Activated CD8-positive, alpha-beta memory T cell treated with anti-CD3 and anti-CD28 coated beads for 24 hours (primary cell): ENCODE data around the gene BRD9.
A peak's percentile ranks its signal among the peaks of the same experiment; 100 is the strongest.
"Not testable (repeated sequence)": the region's sequence is repeated elsewhere in the genome, so short reads cannot be mapped to it uniquely, and the experiment has no call there.

ENCODE experiments used
- DNase-seq: peaks from one replicate; pipeline ENCODE4 v3.0.0-alpha.2; 2020

The BRD9 gene

GRCh38 chr5:856531-857425 lies 35.8 kb downstream of the BRD9 start:
- DNase-seq, result no peak

DNA sequence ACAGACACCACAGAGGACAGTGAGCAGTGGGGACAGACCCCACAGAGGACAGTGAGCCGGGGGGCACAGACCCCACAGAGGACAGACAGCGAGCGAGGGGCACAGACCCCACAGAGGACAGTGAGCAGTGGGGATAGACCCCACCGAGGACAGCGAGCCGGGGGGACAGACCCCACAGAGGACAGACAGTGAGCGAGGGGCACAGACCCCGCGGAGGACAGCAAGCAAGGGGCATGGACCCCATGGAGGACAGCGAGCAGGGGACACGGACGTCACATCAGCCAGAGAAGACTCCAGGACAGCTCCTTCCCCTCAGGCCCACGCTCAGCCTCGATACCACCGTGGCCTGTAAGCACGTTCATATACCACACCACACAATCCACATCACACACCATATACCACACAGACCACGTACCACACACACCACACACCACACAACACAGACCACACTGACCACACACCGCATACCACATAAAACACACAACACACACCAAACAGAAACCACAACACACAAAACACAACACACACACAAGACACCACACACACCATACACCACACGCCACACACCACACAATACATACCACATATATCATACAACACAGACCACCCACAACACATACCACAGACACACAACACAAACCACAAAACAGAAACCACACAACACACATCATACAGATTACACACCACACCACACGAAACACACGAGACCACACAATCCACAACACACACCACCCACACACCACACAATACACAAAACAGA lies 36.6 kb downstream of the BRD9 start:
- no peak for DNase-seq

GRCh38 chr5:854966-855743 lies 37.4 kb downstream of the BRD9 start:
- no peak for DNase-seq

GRCh38 chr5:854217-854616 lies 38.4 kb downstream of the BRD9 start:
- no peak for DNase-seq

- DNase-seq, result not testable (repeated sequence)
These were observed 39.0 kb downstream of the BRD9 start for GRCh38 chr5:853416-854090.

GRCh38 chr5:852431-853401 lies 39.9 kb downstream of the BRD9 start:
- no peak for DNase-seq

- no peak for DNase-seq
These were observed 40.6 kb downstream of the BRD9 start for GRCh38 chr5:852018-852417.

DNA sequence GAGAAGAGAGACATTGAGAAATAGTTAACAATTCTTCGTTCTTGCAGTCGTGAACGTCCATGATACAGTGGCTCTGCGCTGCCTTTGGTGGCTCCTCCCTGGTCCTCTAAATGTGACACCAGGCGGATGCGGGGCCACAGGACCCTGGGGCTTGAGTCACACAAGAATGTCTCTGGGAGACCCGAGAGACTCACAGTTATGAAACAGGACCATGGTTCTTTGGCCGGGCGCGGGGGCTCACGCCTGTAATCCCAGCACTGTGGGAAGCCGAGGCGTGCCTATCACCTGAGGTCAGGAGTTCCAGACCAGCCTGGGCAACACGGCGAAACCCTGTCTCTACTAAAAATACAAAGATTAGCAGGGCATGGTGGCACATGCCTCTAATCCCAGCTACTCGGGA lies 41.0 kb downstream of the BRD9 start:
- DNase-seq, result no peak

- DNase-seq, result no peak
These were observed 41.5 kb downstream of the BRD9 start for GRCh38 chr5:851076-851475.

DNA sequence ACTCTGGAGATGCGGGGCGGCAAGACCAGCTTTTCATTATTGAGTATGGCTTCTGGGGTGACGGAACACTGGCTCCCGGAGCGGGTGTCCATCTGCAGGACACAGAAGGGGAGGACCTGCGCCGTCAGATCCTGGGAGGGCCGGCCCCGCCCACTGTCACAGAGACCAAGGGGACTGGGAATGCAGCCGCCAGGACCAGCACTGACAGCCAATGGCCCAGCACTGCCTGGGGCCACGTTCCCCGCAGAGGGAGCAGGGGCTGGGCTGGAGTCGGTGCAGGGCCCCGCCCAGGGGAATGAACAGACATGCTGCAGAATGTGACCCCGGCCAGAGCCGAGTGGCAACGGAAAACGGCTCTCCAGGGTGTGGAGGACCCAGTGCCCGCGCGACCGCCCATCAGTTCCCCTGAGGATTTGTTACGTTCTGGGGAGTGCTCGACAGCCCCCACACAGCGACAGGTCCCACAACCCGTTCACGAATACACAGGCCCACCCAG lies 42.0 kb downstream of the BRD9 start, which contains the start of gene ZDHHC11:
Gene ZDHHC11, minus strand, starts transcription at position 476 of the 496 bp plus-strand sequence. Its CDS starts 384 bp downstream, at position 92.
- DNase-seq, result no peak

DNA sequence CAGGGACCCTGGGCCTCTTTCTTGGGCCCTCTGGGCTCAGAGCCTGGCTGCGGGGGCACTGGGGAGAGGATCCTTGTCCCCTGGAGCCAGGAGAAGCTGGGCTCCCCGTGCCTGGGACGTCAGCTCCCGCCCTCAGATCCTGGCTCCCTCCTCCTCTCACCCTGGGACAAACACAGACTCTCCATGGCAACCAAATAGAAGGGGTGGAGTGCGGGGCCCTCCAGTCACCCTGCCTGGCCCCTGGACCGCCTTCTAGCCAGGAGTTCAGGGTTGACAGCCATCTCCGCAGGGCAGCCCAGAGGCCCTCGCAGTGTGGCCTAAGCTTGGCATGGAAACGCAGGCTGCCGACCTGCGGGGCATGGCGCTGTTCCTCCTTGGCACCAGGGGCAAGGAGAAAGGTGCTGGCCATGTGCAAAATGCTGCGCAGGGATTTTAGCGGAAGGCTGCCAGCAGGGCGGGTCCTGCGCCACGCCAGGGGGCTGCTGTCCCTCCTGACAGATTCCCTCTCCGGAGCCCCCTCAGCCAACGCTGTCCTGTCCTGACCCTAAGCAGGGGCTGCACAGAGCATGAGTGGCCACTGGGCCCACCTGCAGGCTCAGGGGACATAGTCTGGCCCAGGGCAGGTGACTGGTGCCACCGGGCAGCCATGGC lies 42.8 kb downstream of the BRD9 start:
- no peak for DNase-seq

- DNase-seq, result no peak
These were observed 43.9 kb downstream of the BRD9 start for GRCh38 chr5:848671-849111.

DNA sequence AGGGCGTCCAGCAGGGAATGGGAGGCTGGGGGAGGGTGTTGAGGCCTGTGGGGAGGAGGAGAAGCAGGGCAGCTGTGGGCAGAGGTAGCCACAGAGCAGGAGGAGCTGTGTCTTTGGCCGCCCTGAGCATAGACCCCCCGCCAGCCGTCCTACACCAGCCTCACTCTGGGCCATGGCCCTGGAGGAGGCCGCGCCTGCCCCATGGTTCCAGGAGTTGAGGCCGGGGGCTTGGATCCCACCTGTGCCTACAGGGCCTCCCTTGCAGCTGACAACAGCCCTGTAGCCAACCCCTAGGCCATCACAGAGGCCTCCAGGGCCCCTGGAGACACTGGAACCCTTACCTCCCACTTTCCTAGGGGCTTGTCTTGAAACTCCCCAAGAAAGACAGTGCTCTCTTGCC lies 44.9 kb downstream of the BRD9 start:
- DNase-seq, result not testable (repeated sequence)

- DNase-seq, result not testable (repeated sequence)
These were observed 45.4 kb downstream of the BRD9 start for GRCh38 chr5:847212-847611.

- DNase-seq, result peak; percentile 56
These were observed 46.0 kb downstream of the BRD9 start for GRCh38 chr5:846602-847091.

DNA sequence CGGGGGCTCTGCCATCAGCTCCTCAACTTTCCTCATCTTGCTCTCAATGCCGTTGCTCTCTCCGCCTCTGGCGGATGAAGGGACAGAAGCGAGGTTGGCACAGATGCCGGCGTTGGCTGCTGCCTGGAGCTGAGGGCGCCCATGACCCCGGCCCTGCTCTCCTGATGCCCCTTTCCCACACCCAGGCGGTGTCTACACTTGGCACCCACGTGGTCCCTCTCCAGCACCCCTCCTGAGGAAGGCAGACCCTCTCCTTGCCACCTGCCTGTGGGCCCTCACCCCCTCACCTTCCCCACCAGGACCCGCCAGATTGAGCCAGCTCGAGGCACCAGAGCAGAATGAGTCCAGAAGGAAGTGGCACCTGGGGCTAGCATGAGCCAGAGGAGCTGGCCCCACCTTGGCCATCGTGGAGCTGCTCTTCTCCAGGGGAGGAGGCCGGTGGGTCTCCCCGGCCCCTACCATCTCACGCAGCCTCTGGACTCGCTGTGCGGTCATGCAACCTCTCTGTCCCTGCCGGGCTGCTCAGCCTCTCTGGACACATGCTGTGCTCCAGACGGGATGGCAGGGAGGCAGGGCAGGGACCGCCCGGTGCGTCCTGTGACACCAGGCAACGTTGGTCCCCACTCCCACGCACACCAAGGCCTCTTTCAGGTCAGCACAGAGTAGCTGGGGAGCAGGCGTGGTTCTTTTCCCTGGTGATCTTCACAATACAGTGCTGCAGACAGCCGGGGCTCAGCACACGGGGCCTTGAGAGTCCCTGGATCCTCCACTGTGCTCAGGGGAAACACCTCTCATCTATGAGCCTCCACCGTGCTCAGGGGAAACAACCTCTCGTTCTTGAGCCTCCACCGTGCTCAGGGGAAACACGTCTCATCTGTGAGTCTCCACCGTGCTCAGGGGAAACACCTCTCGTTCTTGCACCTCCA lies 46.7 kb downstream of the BRD9 start:
- not testable (repeated sequence) for DNase-seq

DNA sequence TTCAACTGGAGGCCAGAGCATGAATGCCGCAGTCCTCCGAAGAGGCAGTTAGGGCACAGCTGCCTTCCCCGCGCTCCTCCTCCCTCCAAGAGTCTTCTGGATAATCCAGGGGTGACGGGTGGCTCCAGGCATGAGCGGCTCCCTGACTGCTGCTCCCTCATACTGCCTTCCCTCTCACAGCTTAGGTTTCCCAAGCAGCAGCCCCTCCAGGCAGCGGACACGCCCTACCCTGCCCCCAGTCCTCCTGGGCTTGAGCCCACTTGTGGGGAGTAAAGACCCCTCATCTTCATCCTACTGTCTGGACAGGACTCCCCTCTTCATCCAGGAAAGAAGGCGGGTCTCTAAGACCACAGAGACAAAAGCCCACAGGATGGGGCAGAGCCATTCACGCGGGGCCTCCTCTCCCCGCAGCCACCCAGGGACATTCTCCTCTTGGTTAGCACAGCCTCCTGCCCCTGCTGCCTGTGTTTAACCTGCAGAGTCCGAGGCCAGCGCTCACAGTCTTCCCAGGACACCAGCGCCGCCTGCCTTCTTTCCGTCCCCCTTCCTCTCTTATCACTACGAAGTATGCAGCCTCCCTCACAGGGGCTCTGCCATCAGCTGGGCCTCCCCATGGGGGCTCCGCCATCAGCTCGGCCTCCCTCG lies 47.4 kb downstream of the BRD9 start:
- DNase-seq, result peak; percentile 53

GRCh38 chr5:844426-844825 lies 48.2 kb downstream of the BRD9 start:
- DNase-seq, result peak; percentile 55

DNA sequence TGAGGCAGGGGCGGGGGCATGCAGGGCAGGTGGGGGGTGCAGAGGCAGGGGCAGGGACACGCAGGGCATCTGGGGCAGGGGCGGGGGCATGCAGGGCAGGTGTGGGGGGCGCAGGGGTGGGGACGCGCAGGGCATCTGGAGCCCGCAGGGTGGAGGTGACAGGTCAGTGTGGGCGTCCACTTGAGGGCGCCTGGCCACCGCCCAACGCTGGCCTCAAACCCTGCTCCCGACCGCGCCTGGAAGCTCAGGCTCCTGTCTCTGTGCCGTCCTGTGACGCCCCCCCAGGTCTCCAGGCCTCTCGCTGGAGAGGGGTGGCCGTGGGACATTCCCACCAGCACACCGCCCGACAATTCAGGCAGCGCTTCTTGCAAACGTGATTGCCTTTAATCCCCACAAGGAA lies 48.7 kb downstream of the BRD9 start:
- peak; percentile 30 for DNase-seq
